ENCODE measurements around the gene GPR89A.
"Not testable (repeated sequence)": the region's sequence is repeated elsewhere in the genome, so short reads cannot be mapped to it uniquely, and the experiment has no call there.

GPR89A gene

DNA sequence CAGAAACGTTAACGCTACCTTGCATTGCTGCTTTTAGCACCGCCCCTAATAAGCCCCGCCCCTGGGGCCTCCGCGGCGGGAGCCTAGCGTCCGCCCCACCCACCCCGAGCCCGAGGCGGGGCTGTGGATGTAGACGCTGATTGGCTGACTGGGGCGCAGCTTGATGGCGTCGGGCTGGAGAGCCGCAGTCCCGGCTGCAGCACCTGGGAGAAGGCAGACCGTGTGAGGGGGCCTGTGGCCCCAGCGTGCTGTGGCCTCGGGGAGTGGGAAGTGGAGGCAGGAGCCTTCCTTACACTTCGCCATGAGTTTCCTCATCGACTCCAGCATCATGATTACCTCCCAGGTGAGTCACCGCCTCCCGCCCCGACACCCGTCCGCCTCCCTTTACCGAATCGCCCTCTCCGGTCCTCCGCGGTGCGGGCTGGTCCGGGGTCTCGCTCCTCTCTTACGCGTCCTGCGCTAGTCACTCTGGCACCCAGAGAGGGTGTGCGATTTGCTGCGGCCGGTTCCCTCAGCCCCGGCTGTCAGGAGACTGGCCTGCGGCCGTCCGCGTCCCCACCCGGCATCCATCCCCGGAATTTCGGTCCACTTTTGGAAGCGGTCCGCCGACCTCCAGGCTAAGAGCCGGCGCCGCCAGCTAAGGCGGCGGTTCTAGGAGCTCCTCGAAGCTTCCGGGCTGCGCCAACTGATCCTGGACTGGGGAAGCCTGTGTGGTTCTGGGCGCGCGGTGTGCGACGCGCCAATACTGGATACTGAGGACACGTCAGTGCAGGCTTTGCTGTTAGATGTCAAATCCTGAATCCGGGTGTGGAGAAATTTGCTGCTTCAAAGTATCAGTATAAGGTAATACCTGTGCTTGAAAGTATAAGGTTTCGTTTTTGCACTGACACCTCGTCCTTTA is at the start of gene GPR89A:
Gene GPR89A, plus strand, starts transcription at position 156 of the 901 bp plus-strand sequence. Its CDS starts 146 bp downstream, at position 302.
- peak; percentile 87 to 95 (median 92) for DNase-seq

DNA sequence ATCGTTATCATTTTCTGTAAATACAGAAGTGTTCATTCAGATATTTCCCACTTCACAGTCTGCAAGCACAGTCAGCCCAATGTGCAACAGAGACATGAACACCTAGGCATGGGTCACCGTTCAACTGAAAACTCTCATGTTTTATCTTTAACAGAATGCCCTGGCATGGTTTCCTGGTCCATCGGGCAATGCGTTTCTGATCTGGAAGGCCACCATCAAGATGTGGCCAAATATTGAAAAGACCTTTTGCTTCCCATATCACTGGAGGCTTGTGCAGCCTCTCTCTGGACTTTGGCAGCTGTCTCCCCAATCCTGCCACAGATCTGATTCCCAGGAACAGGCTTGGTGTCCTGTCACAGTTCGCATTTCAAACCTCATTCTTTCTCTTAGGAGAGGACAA is 21.0 kb upstream of the GPR89A start:
- not testable (repeated sequence) for DNase-seq

DNA sequence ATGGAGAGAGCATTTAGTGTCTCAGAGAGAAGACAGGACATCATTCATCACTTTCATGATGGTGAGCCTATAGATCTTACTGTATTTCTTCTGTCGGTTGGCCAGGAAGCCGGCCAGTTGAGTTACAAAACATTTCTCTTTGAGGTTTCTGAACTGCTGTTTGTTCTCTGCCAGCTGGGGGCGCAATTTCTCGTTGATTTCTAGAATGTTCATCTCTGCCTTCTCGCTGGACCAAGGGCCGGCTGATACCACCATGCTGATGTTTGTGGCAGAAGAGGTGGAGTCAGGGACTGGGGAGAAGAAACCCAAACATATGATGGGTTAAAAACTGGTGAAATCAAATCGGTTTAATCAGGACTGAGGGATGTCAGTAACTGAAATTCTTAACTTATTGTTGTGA is 17.0 kb upstream of the GPR89A start:
- peak in 3 of 6 experiments; percentile 0 to 19 (median 2) for DNase-seq

- not testable (repeated sequence) for DNase-seq
Observed at GRCh38 chr1:145592347-145592746, 15.4 kb upstream of the GPR89A start.

DNA sequence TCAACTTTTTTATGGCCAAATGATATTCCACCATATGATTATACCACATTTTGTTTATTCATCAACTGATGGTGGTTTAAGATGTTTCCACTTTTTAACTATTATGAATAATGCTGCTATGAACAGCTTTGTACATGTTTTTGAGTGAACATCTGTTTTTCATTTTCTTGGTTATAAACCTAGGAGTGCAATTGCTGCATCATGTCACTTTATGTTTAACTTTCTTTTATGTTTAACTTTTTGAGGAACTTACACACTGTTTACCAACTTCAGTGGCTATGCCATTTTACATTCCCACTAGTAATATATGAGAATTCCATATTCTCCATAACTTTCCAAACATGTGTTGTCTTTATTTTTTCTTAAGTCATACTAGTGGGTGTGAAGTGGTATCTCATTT is 12.4 kb upstream of the GPR89A start:
- not testable (repeated sequence) for DNase-seq

DNA sequence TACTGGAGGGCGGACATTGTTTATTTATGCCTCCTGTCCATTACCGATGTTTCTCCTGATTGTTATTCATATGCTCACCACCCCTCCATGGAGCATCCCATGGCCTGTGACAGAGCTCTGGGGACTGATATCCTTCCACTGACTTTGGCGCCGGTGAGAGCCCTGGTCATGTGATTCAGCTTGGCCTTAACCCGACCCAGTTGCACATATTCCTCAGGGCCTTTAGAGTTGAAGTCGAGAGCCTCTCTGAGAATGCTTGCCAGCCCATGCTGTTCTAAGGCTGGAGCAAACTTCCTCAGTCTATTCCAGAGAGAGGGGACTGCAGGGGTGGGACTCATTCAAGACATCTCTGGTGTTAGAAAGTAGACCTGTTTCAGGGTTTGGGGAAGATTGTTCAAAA is 11.6 kb upstream of the GPR89A start:
- not testable (repeated sequence) for DNase-seq

DNA sequence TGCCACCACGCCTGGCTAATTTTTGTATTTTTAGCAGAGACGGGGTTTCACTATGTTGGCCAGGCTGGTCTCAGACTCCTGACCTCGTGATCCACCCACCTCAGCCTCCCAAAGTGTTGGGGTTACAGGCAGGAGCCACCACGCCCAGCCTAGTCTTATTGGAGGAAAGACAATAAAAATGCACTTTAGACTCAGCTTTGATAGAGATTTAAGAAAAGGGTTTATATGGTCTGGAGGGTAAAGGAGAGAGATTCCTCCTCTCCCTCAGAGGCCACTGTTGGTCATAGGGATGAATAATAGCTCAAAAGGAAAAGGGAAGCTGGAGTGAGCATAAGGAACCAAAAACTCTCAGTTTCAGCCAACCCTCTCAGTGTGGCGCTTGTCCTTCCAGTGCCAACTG is 8.4 kb upstream of the GPR89A start:
- DNase-seq = not testable (repeated sequence)

DNA sequence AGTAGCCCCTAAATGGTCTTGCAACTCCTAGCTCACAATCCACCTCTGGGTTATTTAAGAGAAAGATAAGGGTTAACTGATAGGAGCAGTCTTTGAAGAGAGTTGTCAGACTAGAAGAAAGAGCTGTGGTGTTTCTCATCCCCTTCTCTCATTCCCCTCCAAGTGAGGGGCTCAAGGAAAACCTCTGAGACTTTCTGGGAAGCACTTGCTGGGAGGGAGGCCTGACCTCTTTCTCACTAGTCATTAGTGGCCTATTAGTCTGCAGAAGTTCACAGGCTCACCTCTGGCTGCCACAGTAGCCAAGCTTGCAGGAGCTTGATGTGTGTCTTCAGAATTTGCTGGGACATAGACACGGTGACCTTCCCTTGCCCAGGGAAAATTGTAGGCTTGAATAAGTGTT is 6.2 kb upstream of the GPR89A start:
- DNase-seq = no peak

DNA sequence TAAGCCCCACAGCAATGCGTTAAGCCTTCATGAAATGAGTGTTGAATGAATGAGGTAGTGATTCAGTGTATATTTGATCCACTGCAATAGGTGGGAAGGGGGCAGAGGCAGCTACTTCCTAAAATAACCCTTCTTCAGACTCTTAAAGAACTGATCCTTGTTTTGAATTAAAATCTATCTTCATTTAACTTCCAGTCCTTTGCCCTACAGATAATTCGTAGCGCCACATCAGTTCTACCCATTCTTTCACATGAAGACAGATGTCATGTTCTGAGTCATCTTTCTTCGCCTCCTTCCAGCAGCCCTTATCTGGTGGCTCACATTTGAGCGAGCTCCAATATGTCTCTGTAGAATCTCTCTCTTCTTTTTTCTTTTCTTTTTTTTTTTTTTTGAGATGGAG is 948 bp upstream of the GPR89A start:
- not testable (repeated sequence) for DNase-seq

DNA sequence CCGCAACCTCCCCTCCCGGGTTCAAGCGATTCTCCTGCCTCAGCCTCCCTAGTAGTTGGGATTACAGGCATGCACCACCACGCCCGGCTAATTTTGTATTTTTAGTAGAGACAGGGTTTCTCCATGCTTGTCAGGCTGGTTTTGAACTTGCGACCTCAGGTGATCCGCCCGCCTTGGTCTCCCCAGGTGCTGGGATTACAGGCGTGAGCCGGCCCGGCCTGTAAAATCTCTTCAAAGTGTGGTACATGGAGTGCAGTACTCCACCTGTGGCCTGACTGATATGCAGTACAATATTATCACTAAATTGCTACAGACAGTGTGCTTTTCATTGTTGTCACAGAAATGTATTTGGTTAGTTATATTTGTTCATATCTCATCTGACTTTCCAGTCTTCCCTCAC is 499 bp upstream of the GPR89A start:
- not testable (repeated sequence) for DNase-seq

GRCh38 chr1:145610744-145611143 is 3.0 kb downstream of the GPR89A start:
- DNase-seq = not testable (repeated sequence)

GRCh38 chr1:145620073-145620472 is 12.3 kb downstream of the GPR89A start:
- not testable (repeated sequence) for DNase-seq

DNA sequence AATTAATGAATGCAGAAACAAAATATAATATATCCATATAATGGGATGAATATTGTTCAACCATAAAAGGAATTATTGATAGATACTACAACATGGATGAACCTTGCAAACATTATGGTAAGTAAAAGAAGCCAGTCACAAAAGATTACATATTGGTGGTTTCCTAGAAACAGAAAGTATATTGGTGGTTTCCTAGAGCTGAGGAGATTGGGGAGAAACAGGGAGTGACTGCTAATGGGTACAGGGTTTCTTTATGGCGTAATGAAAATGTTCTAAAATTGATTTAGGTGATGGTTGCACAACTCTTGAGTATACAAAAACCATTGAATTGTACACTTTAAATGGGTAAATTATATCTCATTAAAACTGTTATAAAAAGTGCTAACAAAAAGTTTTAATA is 14.4 kb downstream of the GPR89A start:
- DNase-seq = not testable (repeated sequence)

- DNase-seq = not testable (repeated sequence)
Observed at GRCh38 chr1:145636237-145636636, 28.4 kb downstream of the GPR89A start.

DNA sequence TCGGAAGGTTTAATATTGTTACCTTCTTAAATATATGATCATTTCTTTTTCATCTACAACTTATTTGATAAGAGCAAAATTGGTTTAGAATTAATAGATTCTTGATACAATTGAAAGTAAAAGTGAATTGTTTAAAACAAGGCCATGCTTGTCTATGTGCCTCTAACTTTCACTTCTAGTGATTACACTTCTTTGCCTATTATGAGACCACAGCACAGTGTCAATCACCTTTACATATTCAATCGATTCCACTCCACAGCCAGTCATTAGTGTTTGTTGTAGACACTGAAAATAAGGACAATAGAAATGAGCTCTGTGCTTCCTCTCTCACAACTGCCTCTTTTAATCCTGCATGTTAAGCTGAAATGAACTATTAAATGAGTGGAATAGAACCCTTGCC is 34.1 kb downstream of the GPR89A start:
- DNase-seq = not testable (repeated sequence)

- DNase-seq = not testable (repeated sequence)
Observed at GRCh38 chr1:145643990-145644389, 36.2 kb downstream of the GPR89A start.

DNA sequence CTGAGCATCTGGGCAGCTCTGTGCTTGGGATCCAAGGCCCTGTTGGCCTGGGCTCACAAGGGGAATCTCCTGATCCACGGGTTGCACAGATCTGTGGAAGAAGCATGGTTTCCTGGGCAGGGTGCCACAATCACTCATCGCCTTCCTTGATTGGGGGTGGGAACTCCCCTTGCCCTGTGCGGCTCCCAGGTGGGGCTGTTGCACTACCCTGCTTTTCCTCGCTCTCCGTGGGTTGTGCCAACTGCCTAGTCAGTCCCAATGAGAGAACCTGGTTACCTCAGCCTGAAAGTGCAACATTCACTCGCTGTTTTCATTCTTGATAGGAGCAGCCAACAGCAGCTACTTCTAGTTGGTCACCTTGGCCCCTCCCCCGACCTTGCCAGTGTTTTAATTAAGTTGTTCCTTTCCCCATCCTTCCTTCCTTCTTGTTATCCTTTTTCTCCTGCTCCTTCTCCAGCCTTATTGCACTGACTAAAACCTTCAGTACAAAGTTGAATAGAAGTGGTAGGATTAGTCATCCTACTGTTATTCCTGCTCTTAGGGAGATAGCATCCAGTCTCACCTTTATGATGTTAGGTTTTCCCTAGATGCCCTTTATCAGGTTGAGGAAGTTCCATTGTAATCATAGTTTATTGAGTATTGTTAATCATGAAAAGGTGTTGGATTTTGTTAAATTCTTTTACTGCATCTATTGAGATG is 48.6 kb downstream of the GPR89A start:
- not testable (repeated sequence) for DNase-seq

- not testable (repeated sequence) for DNase-seq
Observed at GRCh38 chr1:145662502-145662901, 54.7 kb downstream of the GPR89A start.

GRCh38 chr1:145665015-145665414 is 57.2 kb downstream of the GPR89A start:
- not testable (repeated sequence) for DNase-seq

- not testable (repeated sequence) for DNase-seq
Observed at GRCh38 chr1:145670995-145671745, 63.4 kb downstream of the GPR89A start.

DNA sequence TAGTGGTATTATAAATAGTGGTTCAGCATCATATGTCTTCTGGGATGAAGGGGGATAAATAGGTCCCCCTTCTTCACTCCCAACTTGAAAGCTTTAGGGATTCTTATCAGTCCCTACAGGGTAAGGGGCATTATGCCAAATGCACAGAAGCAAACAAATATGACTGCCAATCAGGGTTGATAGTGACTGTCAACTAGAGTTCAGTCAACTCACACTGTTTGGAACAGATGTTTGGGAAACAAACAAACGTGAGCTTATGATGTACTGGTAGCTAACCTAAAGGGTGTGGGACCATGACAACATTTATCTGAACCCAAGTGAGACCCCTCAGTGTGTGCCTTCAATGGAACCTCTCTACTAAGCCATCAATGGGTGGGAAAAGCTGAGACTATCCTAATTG is 65.4 kb downstream of the GPR89A start:
- not testable (repeated sequence) for DNase-seq

GRCh38 chr1:145684858-145685257 is 77.1 kb downstream of the GPR89A start:
- not testable (repeated sequence) for DNase-seq

DNA sequence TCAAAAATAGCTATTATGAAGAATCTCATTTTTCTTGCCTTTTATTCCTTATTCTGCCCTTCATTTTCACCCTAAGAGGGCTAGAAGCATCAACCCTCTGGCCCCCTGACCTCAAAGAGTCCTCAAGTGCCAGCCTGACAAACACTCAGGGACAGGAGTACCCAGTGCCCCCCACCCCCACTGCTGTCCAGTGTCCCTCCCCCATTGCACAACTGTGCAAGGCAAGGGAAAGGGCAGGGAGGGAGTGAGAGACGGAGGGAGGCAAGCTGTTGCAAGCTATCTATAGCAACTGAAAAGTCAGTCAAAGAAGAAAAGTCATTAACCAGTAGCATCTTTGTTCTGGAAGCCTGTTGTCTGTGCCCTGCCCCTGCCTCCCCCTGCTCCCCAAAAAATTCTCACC is 78.3 kb downstream of the GPR89A start:
- DNase-seq = not testable (repeated sequence)
